GM13977 (cell line): Measurements from ENCODE around the gene NAT8.
"Not testable (repeated sequence)": the region's sequence is repeated elsewhere in the genome, so short reads cannot be mapped to it uniquely, and the experiment has no call there.

Experiments
- DNase-seq: peaks from one replicate; pipeline ENCODE4 v3.0.0; 2012; ENCODE audit warnings: low spot score
- in situ Hi-C: fragments of 300-500 bp; cut with MboI; formaldehyde crosslinking; loops from one replicate; pipeline ENCODE4 v1.12.0; 2022; ENCODE audit warnings: low sequenced_read_pairs, low pct_unique_long_range_greater_than_20kb, mixed read lengths, inconsistent platforms; ENCODE audit not compliant: unreplicated experiment
- TF ChIP-seq, protein P1 (sequence below): IDR thresholded peaks from 2 replicates; pipeline ENCODE4 v1.5.1; 2012; ENCODE audit warnings: mild to moderate bottlenecking, control low read depth; ENCODE audit not compliant: insufficient read depth; ENCODE audit errors: extremely low read depth, missing control alignments

The NAT8 gene

DNA sequence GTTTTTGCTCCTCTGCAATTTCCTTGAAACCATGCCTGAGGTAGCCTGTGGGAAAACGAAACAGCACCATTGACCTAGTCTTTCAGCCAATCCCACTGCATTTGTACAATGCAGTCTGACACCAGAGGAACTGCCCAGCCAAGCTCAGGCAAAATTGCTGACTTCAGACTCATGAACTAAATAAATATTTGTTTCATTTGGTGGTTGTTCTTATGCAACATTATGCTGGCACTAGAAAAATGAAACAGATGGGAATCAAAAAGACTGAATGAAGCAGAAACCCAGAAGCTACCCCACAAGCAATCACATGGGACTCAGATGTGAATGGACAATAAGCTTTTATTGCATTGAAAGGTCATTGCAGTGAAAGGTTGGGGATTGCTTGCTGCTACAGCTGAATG is 1.7 kb downstream of the NAT8 start:
- TF ChIP-seq, protein P1, sequence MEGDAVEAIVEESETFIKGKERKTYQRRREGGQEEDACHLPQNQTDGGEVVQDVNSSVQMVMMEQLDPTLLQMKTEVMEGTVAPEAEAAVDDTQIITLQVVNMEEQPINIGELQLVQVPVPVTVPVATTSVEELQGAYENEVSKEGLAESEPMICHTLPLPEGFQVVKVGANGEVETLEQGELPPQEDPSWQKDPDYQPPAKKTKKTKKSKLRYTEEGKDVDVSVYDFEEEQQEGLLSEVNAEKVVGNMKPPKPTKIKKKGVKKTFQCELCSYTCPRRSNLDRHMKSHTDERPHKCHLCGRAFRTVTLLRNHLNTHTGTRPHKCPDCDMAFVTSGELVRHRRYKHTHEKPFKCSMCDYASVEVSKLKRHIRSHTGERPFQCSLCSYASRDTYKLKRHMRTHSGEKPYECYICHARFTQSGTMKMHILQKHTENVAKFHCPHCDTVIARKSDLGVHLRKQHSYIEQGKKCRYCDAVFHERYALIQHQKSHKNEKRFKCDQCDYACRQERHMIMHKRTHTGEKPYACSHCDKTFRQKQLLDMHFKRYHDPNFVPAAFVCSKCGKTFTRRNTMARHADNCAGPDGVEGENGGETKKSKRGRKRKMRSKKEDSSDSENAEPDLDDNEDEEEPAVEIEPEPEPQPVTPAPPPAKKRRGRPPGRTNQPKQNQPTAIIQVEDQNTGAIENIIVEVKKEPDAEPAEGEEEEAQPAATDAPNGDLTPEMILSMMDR, result no peak
- no peak for DNase-seq
- in situ Hi-C loops, result no loop called here

DNA sequence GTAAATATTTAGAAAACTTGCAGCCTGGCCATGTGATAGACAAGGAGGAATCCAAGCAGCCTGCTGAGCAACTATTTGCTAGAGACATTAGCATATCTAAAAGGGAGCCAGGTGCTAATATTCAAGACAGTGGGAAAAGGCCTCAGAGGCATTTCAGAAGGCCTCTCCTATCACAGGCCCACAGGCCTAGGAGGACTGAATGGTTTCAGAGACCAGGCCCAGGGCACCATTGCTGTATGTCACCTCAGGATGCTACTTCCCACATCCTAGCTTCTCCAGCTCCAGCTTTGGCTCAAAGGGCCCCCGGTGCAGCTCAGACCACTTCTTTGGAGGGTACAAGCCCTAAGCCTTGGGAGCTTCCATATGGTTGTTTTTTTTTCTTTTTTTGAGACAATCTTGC is 3.8 kb downstream of the NAT8 start:
- DNase-seq, result no peak
- in situ Hi-C loops, result no loop called here
- TF ChIP-seq, protein P1, result no peak

DNA sequence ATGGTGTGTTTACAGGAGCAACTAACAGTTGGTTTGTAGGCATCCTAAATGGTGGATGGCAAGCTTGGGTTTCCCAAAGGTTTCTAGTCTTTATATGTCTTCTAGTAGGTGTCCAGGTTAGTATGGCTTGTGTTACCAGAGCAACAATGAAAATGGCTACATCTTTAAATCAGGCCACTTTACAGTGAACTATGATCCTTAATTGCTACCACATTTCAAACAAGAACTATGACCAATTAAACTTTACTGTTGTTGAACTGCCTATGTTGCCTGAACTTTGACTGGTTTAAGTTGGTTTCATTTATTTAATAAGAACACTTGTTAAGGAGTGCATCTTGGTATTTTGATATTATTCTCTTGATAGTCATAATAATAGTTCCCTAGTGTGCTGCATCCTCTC is 5.2 kb downstream of the NAT8 start:
- in situ Hi-C loops, DNase-seq: not testable (repeated sequence)

DNA sequence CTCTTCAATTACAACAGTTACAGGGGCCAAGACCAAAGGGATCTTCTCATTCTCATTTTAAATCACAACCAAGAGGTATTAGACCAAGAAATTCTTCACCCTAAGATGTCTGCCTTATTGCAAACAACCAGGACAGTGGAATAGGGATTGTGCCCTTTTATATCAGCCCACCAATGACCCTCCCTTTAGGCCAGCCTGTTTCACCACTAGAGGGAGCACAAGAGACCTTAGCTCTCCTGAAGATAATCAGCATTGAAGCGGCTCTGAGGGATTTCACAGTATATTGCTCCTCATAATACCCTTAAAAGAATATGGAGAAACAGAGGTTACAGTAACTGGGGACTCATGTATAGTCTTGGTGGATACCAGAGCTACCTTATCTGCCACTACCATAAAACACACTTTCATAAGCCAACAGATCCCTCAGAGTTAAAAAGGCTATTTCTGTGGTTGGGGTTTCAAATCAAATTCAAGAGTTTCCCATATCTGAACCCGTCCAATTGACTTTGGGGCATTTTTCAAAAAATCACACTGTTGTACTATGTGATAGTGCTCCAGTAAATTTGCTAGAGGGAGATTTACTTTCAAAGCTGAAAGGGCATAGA is 11.5 kb downstream of the NAT8 start:
- DNase-seq, in situ Hi-C loops: not testable (repeated sequence)
- TF ChIP-seq, protein P1, result peak; percentile 37

DNA sequence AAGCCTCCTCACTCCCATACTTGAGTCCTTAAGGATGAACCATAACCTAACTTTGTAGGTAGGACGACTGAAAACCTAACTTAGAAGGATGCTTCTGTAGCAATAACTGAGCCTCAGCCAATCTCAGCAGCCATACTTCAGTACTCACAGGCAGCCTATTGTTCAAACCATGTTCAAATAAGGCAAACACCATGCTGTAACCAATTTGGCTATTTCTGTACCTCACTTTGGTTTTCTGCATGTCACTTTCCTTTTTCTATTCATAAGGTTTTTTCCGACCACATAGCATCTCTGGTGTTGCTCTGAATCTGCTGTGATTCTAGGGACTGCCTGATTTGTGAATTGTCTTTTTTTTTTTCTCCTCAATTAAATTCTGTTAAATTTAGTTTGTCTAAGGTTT is 13.7 kb downstream of the NAT8 start:
- in situ Hi-C loops, result not testable (repeated sequence)
- DNase-seq, result peak; percentile 31

DNA sequence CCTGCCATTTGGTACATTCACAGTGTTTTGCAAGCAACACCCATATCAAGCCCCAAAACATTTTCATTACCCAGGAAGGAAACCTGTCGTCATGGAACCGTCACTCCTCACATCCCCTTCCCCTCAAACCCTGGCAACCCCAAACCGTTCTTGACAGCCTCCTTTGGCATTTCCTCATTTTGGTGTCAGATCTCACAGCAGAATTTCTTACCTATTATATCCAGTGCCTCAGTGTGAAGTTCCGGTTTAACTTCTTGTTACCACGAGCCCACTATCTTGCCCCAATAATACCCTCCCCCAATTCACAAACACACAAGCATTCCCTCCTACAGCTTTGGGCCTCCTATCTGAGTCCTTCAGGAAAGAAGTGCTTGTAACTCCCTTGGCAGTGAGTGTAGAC is 16.0 kb downstream of the NAT8 start:
- DNase-seq, in situ Hi-C loops: not testable (repeated sequence)

DNA sequence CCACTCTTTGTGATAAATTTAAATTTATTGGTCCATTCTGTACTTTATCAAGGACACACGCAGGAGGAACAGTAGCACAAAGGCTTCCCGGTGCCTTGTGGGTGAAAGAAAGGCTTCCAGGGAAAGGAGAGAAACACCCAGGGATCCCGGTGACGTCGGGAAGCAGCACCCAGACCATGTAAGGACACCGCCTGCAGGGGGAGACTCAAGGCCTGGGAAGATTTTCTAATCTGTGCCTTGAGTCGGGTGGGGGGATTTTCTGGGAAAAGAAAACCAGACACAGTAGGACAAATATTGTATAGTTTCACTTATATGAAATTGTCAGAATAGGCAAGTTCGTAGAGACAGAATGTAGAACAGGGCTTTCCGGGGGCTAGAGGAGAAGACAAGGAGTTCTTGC is 17.6 kb downstream of the NAT8 start:
- in situ Hi-C loops, result not testable (repeated sequence)

DNA sequence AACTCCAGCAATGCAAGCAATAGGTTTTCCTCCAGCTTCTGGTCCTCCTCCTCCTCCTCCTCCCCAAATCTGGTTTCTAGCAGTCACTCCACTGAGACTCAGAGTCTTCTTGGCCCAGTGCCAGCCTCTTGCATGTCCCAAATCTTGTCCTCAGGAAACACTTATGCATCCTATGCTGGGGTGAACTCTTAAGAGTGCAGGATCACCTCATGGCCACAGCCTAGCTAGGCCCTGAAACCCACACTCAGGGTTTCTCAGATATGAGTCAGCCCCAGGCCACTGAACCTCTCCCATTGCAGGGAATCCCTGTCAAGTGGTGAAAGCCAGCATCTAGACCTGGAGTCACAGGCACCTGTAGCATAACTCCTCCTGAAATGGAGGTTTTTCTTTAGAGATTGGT is 18.2 kb downstream of the NAT8 start:
- not testable (repeated sequence) for DNase-seq

More for the DNA sequence above, 17.6 kb downstream of the NAT8 start:
- DNase-seq, result not testable (repeated sequence)

DNA sequence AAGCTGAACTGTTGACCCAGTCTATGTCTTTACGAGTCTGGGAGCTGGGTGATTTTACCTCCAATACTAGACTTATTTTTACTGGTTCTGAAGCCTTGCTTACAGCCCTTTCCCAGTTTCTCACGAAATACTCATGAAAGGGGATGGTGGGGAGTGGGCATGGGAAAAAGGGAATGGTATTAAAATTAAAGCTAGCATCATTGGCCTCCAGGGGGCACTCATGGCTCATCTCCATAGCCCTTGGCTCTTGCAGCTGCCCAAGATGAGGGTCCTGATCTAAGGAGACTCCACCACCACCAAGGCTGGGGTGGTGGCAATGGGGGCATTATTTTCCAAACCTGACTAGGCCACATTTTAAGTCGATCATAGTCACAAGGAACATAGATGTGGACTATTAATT is 22.3 kb downstream of the NAT8 start:
- DNase-seq, in situ Hi-C loops: not testable (repeated sequence)
- TF ChIP-seq, protein P1, result peak; percentile 32

More for the DNA sequence above, 18.2 kb downstream of the NAT8 start:
- in situ Hi-C loops, result not testable (repeated sequence)

DNA sequence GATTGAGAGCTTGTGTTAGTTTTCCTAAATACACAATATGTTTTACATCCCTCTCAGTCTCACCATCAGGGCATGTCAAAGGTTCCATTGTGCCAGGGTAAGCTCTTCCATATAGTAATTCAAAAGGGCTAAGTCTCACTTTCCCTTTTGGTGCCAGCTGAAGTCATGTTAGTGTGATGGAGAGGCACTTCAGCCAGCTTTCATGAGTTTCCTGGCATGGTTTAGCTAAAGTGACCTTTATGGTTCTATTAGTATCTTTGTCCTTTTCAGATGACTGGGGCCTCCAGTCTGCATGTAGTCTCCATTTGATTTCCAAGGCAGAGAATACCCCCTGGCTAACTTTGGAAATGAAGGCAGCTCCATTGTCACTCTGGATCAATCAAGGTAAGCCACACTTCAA is 27.2 kb downstream of the NAT8 start:
- no peak for DNase-seq
- in situ Hi-C loops, result no loop called here
- TF ChIP-seq, protein P1, result no peak
